Epithelial cell of esophagus (primary cell): ENCODE results near the gene UBAP2.

Experiments
- DNase-seq: peaks from one replicate; pipeline ENCODE4 v3.0.0; 2010; ENCODE audit warnings: low read depth
- H3K4me3 ChIP-seq: 2 replicates; pipeline ENCODE4 v1.5.1; 2011; ENCODE audit warnings: mild to moderate bottlenecking, low read length, control low read depth
- TF ChIP-seq, protein P1 (sequence below): IDR thresholded peaks from 2 replicates; pipeline ENCODE4 v1.5.1; 2011; ENCODE audit warnings: low read depth, mild to moderate bottlenecking, low read length, control low read depth, inconsistent platforms; ENCODE audit not compliant: insufficient read depth; ENCODE audit errors: missing control alignments

Gene UBAP2

GRCh38 chr9:33885948-33886347, 162.7 kb downstream of the UBAP2 start:
- TF ChIP-seq, protein P1, sequence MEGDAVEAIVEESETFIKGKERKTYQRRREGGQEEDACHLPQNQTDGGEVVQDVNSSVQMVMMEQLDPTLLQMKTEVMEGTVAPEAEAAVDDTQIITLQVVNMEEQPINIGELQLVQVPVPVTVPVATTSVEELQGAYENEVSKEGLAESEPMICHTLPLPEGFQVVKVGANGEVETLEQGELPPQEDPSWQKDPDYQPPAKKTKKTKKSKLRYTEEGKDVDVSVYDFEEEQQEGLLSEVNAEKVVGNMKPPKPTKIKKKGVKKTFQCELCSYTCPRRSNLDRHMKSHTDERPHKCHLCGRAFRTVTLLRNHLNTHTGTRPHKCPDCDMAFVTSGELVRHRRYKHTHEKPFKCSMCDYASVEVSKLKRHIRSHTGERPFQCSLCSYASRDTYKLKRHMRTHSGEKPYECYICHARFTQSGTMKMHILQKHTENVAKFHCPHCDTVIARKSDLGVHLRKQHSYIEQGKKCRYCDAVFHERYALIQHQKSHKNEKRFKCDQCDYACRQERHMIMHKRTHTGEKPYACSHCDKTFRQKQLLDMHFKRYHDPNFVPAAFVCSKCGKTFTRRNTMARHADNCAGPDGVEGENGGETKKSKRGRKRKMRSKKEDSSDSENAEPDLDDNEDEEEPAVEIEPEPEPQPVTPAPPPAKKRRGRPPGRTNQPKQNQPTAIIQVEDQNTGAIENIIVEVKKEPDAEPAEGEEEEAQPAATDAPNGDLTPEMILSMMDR, result no peak
- DNase-seq, result no peak
- H3K4me3 ChIP-seq, result no peak overlapping the region

DNA sequence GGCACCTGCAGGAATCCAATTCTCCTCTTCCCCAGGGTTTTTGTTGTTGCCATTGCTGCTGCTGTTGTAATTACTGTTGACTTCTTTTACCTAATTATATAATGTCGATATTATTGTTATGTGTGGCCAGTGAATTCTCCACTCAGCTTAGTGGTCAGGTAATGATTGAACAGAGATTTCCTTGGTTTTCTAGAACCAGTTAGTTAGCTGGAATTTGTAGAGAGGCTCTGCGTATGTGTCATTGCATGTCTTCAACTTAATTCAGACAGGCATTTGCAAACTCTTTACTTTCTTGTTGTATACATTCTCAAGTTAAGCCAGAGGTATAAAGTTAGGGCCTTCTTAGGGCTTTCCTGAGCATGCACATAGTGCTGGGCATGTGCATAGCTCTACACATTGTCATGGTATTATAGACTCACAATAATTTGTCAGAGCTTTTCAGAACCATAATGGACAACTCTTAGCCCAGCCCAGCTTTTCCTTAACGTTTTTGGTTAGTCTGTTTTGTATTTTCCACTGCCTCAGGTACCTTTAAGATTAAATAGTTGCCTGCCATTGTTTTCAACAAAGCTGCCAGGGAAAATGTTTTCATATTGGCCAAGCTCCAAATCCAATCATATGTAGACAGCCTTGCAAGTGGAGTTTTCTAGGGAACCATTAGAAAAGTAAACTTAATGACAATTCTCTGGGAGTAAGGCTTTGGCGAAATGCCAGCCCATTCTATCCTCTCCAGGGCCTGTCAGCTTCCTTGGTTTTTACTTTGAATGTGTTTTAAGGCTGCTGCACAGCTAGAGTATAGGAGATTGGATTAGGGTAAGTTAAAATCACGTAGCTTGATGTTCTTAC, 163.6 kb downstream of the UBAP2 start:
- TF ChIP-seq, protein P1, result no peak
- DNase-seq, result peak; percentile 13
- no peak overlapping the region for H3K4me3 ChIP-seq

DNA sequence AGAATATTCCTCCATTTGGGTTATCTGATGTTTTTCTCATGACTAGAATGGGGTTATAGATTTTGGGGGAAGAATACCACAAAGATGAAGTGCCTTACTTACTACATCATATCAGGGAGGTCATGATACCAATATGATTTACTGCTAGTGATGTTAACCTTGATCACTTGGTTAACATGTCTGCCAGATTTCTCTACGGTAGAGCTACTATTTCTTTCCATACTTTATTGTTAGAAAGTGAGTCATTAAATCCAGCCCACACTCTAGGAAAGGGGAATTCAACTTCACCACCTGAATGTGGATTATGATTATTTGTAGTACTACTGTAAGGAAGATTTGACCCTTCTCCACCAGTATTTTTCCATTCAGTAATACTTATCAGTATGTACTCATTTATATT, 167.1 kb downstream of the UBAP2 start:
- DNase-seq, result peak; percentile 22
- H3K4me3 ChIP-seq, result no peak overlapping the region
- TF ChIP-seq, protein P1, result no peak

DNA sequence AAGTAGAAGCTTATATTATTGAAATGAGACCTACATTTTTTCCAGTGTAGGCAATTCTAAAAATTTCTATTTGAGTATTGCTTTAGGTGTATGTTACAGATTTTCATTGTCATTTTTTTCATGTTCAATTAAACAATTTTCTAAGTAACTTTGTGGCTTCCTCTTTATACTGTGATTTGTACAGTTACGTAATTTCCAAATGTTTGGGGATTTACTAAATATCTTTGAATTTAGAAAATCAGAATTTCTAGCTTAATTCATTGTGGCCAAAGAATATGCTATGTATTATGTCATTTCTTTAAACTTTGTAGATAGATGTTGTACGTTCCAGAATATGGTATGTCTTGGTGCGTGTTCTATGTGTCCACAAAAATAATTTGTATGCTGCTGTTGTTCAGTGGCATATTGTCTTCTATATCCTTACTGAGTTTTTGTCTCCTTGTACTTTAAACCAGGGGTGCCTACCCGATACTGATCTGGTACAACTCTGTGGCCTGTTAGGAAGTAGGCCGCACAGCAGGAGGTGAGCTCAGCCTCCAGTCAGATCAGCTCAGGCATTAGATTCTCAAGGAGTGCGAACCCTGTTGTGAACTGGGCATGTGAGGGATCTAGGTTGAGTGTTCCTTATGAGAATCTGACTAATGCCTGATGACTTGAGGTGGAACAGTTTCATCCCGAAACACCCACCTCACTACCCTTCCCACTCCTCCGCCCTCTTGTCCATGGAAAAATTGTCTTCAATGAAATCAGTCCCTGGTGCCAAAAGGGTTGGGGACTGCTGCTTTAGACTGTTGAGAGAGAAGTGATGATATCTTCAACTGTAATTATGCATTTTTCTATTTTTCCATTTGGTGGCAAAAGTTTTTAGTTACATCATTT, 168.2 kb downstream of the UBAP2 start:
- no peak overlapping the region for H3K4me3 ChIP-seq
- TF ChIP-seq, protein P1, result no peak
- no peak for DNase-seq

- DNase-seq, result no peak
- TF ChIP-seq, protein P1, result no peak
- no peak overlapping the region for H3K4me3 ChIP-seq
These were observed 169.9 kb downstream of the UBAP2 start for GRCh38 chr9:33878691-33879366.

DNA sequence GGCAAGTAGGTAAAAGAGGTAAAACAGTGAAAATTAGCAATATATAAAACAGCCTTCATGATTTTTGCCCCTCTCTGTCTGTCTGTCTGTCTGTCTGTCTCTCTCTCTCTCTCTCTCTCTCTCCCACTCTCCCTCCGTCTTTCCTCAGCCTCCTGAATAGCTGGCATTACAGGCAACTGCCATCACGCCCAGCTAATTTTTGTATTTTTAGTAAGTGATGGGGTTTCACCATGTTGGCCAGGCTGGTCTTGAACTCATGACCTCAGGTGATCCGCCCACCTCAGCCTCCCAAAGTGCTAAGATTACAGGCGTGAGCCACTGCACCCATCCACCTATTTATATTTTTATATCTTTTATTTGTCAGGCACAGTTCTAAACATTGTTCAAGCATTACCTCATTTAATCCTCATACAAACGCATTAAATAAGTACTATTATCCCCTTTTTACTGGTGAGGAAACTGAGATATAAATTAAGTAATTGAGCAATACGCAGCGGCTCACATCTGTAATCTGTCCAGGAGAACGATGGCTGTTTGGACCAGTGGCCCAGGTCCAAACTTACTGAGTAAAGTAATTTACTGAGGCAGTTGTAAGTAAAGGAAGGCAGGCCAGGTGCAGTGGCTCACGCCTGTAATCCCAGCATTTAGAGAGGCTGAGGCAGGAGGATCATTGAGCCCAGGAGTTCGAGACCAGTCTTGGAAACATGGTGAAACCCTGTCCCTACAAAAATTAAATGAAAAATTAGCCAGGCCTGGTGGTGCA, 170.8 kb downstream of the UBAP2 start:
- TF ChIP-seq, protein P1, result no peak
- no peak overlapping the region for H3K4me3 ChIP-seq
- DNase-seq, result no peak
